Neural cell (in vitro differentiated cells): ENCODE measurements around the gene KLF2. TPM values are rescaled to one million over a fixed set of nuclear protein-coding genes. Genes with fewer than 3 reads are reported as not detected.

ENCODE experiments used
- H2AFZ ChIP-seq: fragments of 200-600, 300-800 bp; sonication (generic), shearing (Covaris generic); 2 replicates; pipeline ENCODE4 v1.6.0; 2014; ENCODE audit warnings: low read depth, mild to moderate bottlenecking, antibody characterized with exemption, low read length, moderate library complexity
- H3F3A ChIP-seq: fragments of 200-600 bp; shearing (Covaris generic); 2 replicates; pipeline ENCODE4 v1.6.1; 2016; ENCODE audit warnings: mild to moderate bottlenecking, moderate library complexity, mixed read lengths, antibody characterized with exemption, low read length; ENCODE audit not compliant: insufficient read depth, poor library complexity, severe bottlenecking
- H3K27ac ChIP-seq: fragments of 200-600, 300-800 bp; sonication (generic), shearing (Covaris generic); 2 replicates; pipeline ENCODE4 v1.5.1; 2014; ENCODE audit warnings: mild to moderate bottlenecking, low read length, moderate library complexity
- H3K27me3 ChIP-seq: fragments of 300-800, 200-600 bp; sonication (generic), shearing (Covaris generic); 2 replicates; pipeline ENCODE4 v1.6.0; 2014; ENCODE audit warnings: mild to moderate bottlenecking, low read depth, low read length, moderate library complexity; ENCODE audit not compliant: insufficient read depth
- H3K36me3 ChIP-seq: fragments of 300-800, 200-600 bp; sonication (generic), shearing (Covaris generic); 2 replicates; pipeline ENCODE4 v1.5.1; 2014; ENCODE audit warnings: mild to moderate bottlenecking, antibody characterized with exemption, low read length, moderate library complexity; ENCODE audit not compliant: insufficient read depth
- H3K4me2 ChIP-seq: fragments of 300-800, 200-600 bp; sonication (generic), shearing (Covaris generic); 2 replicates; pipeline ENCODE4 v1.6.0; 2014; ENCODE audit warnings: mild to moderate bottlenecking, low read length
- H3K4me3 ChIP-seq: fragments of 300-800, 200-600 bp; sonication (generic), shearing (Covaris generic); 2 replicates; pipeline ENCODE4 v1.5.1; 2014; ENCODE audit warnings: mild to moderate bottlenecking, low read length, moderate library complexity
- H3K79me2 ChIP-seq: fragments of 200-600 bp; shearing (Covaris generic); replicated peaks from 2 replicates; pipeline ENCODE4 v1.6.0; 2014; ENCODE audit warnings: mild to moderate bottlenecking, low read length, moderate library complexity; ENCODE audit not compliant: insufficient read depth
- H3K9ac ChIP-seq: fragments of 300-800, 200-600 bp; sonication (generic), shearing (Covaris generic); 2 replicates; pipeline ENCODE4 v1.6.1; 2016; ENCODE audit warnings: mild to moderate bottlenecking, low read length, mixed read lengths
- H3K9me2 ChIP-seq: fragments of 200-600 bp; shearing (Covaris generic); 2 replicates; pipeline ENCODE4 v1.6.1; 2016; ENCODE audit warnings: mild to moderate bottlenecking, low read length, mixed read lengths; ENCODE audit not compliant: insufficient read depth
- H3K9me3 ChIP-seq: fragments of 200-600, 300-800 bp; sonication (generic), shearing (Covaris generic); 2 replicates; pipeline ENCODE4 v1.6.1; 2016; ENCODE audit warnings: mild to moderate bottlenecking, mixed run types, low read length, moderate library complexity, mixed read lengths
- H4K20me1 ChIP-seq: fragments of 200-600 bp; shearing (Covaris generic); 2 replicates; pipeline ENCODE4 v1.6.1; 2016; ENCODE audit warnings: mild to moderate bottlenecking, mixed run types; ENCODE audit not compliant: insufficient read depth
- EP300 ChIP-seq: fragments of 450-650 bp; conservative IDR thresholded peaks from 2 replicates; pipeline ENCODE4 v1.6.1; 2014; ENCODE audit warnings: antibody characterized with exemption, mild to moderate bottlenecking, moderate library complexity; ENCODE audit not compliant: poor library complexity, severe bottlenecking
- EZH2 ChIP-seq: fragments of 200-600, 300-800 bp; shearing (Covaris generic), sonication (generic); IDR thresholded peaks from 2 replicates; pipeline ENCODE4 v1.6.1; 2014; ENCODE audit warnings: antibody characterized with exemption, low read length, borderline replicate concordance, mild to moderate bottlenecking; ENCODE audit not compliant: insufficient read depth, poor library complexity, severe bottlenecking
- MXI1 ChIP-seq: fragments of 450-650 bp; conservative IDR thresholded peaks from 2 replicates; pipeline ENCODE4 v1.6.1; 2014; ENCODE audit warnings: antibody characterized with exemption, mild to moderate bottlenecking; ENCODE audit not compliant: poor library complexity, severe bottlenecking
- POLR2AphosphoS5 ChIP-seq: IDR thresholded peaks from 2 replicates; pipeline ENCODE4 v1.6.1; 2012
- RAD21 ChIP-seq: fragments of 450-650 bp; conservative IDR thresholded peaks from 2 replicates; pipeline ENCODE4 v1.6.1; 2014; ENCODE audit warnings: antibody characterized with exemption, mild to moderate bottlenecking, moderate library complexity
- SMC3 ChIP-seq: fragments of 450-650 bp; conservative IDR thresholded peaks from 2 replicates; pipeline ENCODE4 v1.6.1; 2014; ENCODE audit warnings: antibody characterized with exemption, mild to moderate bottlenecking, moderate library complexity; ENCODE audit not compliant: poor library complexity
- TAF1 ChIP-seq: IDR thresholded peaks from 2 replicates; pipeline ENCODE4 v1.6.1; 2012; ENCODE audit warnings: low read depth
- polyA plus RNA-seq: library from polyadenylated mRNA; depleted of rRNA; stranded (reverse); fragments of >200 nt; gene quantifications from 2 replicates; pipeline ENCODE4 v1.2.3, GENCODE V29; 2014
- TF ChIP-seq, protein P1 (sequence below): fragments of 450-650 bp; IDR thresholded peaks from 2 replicates; pipeline ENCODE4 v1.5.1; 2014; ENCODE audit warnings: antibody characterized with exemption, mild to moderate bottlenecking, moderate library complexity; ENCODE audit not compliant: poor library complexity, severe bottlenecking
- TF ChIP-seq, protein P2 (sequence below): IDR thresholded peaks from 2 replicates; pipeline ENCODE4 v1.6.1; 2012; ENCODE audit warnings: borderline replicate concordance

KLF2 gene
- polyA plus RNA-seq, 1 donor from 2014 or later: 0.15 TPM

DNA sequence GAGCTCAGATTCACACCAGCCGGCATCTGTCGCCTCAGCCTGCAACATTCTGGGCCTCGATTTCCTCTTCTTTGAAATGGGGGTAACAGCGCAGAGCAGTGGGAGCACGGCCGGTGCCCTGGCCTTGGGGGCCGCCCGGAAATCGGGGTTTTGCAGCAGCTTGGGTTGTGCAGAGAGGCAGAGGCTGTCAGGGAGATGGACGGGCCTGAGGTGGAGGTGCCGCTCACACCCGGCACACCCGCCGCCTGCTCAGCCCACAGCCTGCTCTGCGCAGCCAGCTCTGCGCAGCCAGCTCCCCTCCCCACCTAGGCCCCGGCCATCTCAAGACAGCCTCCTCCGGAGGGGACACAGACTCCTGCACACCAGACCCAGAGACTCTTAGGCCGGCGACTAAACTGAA is 10.6 kb downstream of the KLF2 start:
- H3K9me2 ChIP-seq: no peaks in the 10 kb centered on the region
- no peak overlapping the region for H3K4me3 ChIP-seq
- H3K9me3 ChIP-seq: no peaks in the 10 kb centered on the region
- no peak overlapping the region for H3K4me2 ChIP-seq
- no peaks in the 10 kb centered on the region for H3K36me3 ChIP-seq
- H3K27me3 ChIP-seq: peaks cover 3% of the 10 kb centered on the region
- no peak for TF ChIP-seq SMC3
- TF ChIP-seq EZH2: no peak
- TF ChIP-seq MXI1: no peak
- no peak for TF ChIP-seq EP300
- TF ChIP-seq POLR2AphosphoS5: no peak
- TF ChIP-seq, protein P1, sequence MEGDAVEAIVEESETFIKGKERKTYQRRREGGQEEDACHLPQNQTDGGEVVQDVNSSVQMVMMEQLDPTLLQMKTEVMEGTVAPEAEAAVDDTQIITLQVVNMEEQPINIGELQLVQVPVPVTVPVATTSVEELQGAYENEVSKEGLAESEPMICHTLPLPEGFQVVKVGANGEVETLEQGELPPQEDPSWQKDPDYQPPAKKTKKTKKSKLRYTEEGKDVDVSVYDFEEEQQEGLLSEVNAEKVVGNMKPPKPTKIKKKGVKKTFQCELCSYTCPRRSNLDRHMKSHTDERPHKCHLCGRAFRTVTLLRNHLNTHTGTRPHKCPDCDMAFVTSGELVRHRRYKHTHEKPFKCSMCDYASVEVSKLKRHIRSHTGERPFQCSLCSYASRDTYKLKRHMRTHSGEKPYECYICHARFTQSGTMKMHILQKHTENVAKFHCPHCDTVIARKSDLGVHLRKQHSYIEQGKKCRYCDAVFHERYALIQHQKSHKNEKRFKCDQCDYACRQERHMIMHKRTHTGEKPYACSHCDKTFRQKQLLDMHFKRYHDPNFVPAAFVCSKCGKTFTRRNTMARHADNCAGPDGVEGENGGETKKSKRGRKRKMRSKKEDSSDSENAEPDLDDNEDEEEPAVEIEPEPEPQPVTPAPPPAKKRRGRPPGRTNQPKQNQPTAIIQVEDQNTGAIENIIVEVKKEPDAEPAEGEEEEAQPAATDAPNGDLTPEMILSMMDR: no peak
- TF ChIP-seq RAD21: no peak
- TF ChIP-seq, protein P2, sequence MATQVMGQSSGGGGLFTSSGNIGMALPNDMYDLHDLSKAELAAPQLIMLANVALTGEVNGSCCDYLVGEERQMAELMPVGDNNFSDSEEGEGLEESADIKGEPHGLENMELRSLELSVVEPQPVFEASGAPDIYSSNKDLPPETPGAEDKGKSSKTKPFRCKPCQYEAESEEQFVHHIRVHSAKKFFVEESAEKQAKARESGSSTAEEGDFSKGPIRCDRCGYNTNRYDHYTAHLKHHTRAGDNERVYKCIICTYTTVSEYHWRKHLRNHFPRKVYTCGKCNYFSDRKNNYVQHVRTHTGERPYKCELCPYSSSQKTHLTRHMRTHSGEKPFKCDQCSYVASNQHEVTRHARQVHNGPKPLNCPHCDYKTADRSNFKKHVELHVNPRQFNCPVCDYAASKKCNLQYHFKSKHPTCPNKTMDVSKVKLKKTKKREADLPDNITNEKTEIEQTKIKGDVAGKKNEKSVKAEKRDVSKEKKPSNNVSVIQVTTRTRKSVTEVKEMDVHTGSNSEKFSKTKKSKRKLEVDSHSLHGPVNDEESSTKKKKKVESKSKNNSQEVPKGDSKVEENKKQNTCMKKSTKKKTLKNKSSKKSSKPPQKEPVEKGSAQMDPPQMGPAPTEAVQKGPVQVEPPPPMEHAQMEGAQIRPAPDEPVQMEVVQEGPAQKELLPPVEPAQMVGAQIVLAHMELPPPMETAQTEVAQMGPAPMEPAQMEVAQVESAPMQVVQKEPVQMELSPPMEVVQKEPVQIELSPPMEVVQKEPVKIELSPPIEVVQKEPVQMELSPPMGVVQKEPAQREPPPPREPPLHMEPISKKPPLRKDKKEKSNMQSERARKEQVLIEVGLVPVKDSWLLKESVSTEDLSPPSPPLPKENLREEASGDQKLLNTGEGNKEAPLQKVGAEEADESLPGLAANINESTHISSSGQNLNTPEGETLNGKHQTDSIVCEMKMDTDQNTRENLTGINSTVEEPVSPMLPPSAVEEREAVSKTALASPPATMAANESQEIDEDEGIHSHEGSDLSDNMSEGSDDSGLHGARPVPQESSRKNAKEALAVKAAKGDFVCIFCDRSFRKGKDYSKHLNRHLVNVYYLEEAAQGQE: no peak
- TF ChIP-seq TAF1: no peak
- H3K79me2 ChIP-seq: no peaks in the 10 kb centered on the region
- no peak overlapping the region for H3K27ac ChIP-seq
- no peak overlapping the region for H3K9ac ChIP-seq
- H3F3A ChIP-seq: no peaks in the 10 kb centered on the region
- no peaks in the 10 kb centered on the region for H4K20me1 ChIP-seq
- no peak overlapping the region for H2AFZ ChIP-seq

DNA sequence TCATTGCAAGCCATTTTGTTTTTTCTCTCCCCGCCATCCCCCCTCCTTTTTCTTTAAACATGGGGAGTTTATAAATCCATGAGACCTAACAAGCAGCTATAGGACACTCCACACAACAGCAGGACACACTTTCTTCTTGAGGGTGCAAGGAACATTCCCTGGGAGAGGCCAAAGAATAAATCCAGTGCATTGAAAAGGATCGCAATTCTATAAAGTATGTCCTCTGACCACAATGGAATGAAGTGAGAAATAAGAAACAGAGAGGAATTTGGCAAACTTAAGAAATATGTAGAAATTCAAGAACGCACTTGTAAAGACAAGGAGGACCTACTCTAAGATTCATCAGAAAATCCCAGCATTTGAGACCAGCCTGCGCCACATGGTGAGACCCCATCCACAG is 11.9 kb downstream of the KLF2 start:
- TF ChIP-seq EZH2: no peak
- TF ChIP-seq RAD21: no peak
- TF ChIP-seq EP300: no peak
- no peak for TF ChIP-seq MXI1
- TF ChIP-seq POLR2AphosphoS5: no peak
- TF ChIP-seq SMC3: no peak
- TF ChIP-seq, protein P2: no peak
- TF ChIP-seq TAF1: no peak
- TF ChIP-seq, protein P1: no peak
- H3K4me2 ChIP-seq: no peak overlapping the region
- H3K79me2 ChIP-seq: no peaks in the 10 kb centered on the region
- H2AFZ ChIP-seq: no peak overlapping the region
- no peaks in the 10 kb centered on the region for H4K20me1 ChIP-seq
- H3K27me3 ChIP-seq: no peaks in the 10 kb centered on the region
- H3K9me2 ChIP-seq: no peaks in the 10 kb centered on the region
- no peak overlapping the region for H3K27ac ChIP-seq
- H3K9me3 ChIP-seq: no peaks in the 10 kb centered on the region
- H3K9ac ChIP-seq: no peak overlapping the region
- H3K4me3 ChIP-seq: no peak overlapping the region
- no peaks in the 10 kb centered on the region for H3K36me3 ChIP-seq
- H3F3A ChIP-seq: no peaks in the 10 kb centered on the region
